ENCODE results near the gene GUCY2F.

DNA sequence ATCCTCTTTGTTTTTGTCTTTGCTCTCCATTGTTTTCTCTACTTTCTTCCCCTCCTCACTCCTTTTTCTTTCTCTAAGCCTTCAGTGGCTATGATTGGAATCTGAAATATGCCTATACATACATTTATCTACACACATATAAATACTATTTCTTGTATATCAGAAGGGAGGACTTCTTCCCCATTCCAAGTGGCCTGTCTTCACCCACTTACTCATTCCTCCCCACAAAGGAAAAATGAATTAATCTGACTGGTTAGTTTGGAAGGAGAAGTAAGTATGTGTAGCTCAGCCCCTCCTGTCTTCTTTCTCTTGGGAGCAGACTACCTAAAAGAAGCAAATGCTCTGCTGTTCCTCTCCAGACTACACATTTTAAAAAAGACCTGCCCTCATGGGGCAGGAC, 17.7 kb downstream of the GUCY2F start:
- TF ChIP-seq, protein P1, sequence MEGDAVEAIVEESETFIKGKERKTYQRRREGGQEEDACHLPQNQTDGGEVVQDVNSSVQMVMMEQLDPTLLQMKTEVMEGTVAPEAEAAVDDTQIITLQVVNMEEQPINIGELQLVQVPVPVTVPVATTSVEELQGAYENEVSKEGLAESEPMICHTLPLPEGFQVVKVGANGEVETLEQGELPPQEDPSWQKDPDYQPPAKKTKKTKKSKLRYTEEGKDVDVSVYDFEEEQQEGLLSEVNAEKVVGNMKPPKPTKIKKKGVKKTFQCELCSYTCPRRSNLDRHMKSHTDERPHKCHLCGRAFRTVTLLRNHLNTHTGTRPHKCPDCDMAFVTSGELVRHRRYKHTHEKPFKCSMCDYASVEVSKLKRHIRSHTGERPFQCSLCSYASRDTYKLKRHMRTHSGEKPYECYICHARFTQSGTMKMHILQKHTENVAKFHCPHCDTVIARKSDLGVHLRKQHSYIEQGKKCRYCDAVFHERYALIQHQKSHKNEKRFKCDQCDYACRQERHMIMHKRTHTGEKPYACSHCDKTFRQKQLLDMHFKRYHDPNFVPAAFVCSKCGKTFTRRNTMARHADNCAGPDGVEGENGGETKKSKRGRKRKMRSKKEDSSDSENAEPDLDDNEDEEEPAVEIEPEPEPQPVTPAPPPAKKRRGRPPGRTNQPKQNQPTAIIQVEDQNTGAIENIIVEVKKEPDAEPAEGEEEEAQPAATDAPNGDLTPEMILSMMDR (IDR thresholded peaks at IDR 0.05; ENCODE audit: low read length) = no peak
- no peak for TF ChIP-seq EZH2 (optimal IDR thresholded peaks at IDR 0.05; ENCODE audit: low read depth, low read length)
- TF ChIP-seq EZH2phosphoT487 (IDR thresholded peaks at IDR 0.05; ENCODE audit: low read length) = no peak

All from MM.1S (cell line).